ENCODE results near the gene P2RY11.

The P2RY11 gene

DNA sequence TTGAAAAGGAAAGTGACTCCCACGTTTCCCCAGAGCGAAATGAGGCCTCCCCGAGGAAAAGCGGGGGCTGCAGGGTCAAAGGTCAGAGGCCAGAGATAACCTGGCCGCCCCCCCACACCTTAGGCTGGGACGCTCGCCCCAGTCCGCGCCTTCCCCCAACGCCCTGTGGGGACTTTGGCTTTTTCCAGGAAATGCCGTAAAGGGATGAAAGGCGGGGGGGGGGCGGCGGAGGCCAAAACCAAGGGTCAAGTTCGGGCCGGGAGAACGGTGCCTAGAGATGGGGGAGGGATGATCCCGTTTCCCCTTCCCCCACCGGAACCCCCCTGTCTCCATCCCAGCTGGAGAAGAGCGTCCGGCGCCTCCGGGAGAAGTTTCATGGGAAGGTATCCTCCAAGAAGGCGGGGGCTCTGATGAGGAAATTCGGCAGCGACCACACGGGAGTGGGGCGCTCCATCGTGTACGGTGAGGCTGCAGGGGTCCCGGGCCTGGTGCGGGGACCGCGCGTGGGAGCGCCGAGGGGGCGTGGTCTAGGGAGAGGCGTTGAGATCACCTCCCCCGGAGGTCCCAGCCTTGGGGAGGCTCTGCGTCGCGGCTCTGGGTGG lies 24.8 kb upstream of the P2RY11 start:
- DNase-seq (ENCODE audit: low spot score), result peak; percentile 58
- TF ChIP-seq, protein P1, sequence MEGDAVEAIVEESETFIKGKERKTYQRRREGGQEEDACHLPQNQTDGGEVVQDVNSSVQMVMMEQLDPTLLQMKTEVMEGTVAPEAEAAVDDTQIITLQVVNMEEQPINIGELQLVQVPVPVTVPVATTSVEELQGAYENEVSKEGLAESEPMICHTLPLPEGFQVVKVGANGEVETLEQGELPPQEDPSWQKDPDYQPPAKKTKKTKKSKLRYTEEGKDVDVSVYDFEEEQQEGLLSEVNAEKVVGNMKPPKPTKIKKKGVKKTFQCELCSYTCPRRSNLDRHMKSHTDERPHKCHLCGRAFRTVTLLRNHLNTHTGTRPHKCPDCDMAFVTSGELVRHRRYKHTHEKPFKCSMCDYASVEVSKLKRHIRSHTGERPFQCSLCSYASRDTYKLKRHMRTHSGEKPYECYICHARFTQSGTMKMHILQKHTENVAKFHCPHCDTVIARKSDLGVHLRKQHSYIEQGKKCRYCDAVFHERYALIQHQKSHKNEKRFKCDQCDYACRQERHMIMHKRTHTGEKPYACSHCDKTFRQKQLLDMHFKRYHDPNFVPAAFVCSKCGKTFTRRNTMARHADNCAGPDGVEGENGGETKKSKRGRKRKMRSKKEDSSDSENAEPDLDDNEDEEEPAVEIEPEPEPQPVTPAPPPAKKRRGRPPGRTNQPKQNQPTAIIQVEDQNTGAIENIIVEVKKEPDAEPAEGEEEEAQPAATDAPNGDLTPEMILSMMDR (IDR thresholded peaks at IDR 0.05; ENCODE audit: borderline replicate concordance, control extremely low read depth, extremely low read depth, insufficient read depth, missing control alignments), result no peak
- in situ Hi-C loops (cut with MboI; ENCODE audit: low sequenced_read_pairs, unreplicated experiment), result no loop called here

DNA sequence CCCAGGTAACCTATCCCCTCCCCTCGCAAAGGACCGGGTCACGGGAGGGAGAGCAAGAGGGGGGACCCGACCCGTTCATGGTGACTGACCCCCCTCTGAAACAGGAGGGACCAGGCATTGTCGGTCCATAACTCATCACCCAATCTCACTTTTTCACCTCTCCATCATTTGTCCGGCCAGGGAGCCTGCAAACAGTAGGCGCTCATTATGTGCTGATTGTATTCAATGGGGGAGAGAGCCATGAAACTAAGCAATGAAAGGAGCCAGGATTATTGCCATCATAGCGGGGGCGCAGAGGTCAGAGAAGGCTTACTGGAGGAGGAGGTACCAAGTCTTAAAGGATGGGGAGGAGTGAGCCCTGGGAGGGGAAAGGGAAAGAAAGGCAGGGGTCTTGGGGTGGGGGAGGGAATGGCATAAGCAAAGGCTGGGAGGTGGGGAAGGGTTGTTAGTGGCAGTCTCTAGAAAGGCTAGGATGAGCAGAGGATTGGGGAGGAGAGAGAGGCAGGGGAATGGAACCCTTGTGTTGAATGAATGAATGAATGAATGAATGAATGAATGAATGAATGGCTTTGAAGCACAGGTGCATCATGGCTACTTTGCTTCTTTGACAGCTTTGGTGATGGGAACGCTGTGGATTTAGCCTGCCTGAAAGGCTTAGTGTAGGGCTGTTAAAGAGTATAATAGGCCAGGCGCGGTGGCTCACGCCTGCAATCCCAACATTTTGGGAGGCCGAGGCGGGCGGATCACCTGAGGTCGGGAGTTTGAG lies 24.0 kb upstream of the P2RY11 start:
- in situ Hi-C loops (cut with MboI; ENCODE audit: low sequenced_read_pairs, unreplicated experiment), result no loop called here
- DNase-seq (ENCODE audit: low spot score), result no peak
- TF ChIP-seq, protein P1 (IDR thresholded peaks at IDR 0.05; ENCODE audit: borderline replicate concordance, control extremely low read depth, extremely low read depth, insufficient read depth, missing control alignments), result no peak

DNA sequence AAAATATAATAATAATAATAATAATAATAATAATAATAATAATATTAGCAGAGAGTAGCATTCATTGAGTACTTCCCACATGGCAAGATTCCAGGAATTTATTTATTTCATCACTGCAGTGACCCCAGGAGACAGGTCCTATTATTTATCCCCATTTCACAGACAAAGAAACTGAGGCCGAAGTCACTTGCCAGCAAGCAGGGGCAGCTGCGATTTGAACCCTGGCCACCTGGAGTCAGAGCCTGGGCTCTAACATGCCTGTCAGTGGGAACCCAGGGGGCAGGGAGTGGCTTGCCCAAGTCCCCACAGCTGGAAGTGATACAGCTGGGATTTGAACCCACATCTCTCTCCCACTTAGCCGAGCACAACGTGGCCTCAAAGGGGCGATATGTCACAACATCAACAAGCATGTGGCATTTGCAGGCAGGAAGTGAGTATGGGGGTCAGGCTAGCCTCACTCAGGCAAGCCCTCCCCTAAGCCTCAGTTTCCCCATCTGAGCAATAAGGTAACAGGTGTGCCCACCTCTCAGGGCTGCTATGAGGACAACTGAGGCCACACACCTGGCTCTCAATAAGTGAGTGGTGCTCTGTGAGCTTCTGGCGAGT lies 22.4 kb upstream of the P2RY11 start:
- in situ Hi-C loops (cut with MboI; ENCODE audit: low sequenced_read_pairs, unreplicated experiment), result no loop called here
- no peak for DNase-seq (ENCODE audit: low spot score)
- TF ChIP-seq, protein P1 (IDR thresholded peaks at IDR 0.05; ENCODE audit: borderline replicate concordance, control extremely low read depth, extremely low read depth, insufficient read depth, missing control alignments), result no peak

DNA sequence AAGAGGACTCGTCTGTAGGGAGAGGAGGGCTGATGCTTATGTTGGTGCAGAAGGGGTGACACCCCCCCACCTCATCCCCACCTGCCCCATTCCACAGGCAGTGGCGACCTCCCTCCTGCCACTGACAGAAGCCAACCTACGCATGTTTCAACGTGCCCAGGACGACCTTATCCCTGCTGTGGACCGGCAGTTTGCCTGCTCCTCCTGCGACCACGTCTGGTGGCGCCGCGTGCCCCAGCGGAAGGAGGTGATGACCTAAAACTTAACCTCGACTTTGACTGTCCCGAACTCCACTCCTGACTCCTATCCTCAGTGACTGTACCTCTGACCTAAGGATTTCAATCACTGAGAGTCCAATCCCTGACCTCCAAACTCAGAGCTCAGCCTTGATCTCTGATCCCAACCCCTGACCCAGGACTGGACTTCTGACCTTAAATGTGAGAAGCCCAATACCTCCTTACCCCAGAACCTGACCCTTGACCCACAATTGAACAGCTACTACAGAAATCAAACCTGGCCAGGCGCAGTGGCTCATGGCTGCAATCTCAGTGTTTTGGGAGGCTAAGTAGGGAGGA lies 21.6 kb upstream of the P2RY11 start:
- DNase-seq (ENCODE audit: low spot score), result no peak
- TF ChIP-seq, protein P1 (IDR thresholded peaks at IDR 0.05; ENCODE audit: borderline replicate concordance, control extremely low read depth, extremely low read depth, insufficient read depth, missing control alignments), result no peak
- in situ Hi-C loops (cut with MboI; ENCODE audit: low sequenced_read_pairs, unreplicated experiment), result no loop called here

DNA sequence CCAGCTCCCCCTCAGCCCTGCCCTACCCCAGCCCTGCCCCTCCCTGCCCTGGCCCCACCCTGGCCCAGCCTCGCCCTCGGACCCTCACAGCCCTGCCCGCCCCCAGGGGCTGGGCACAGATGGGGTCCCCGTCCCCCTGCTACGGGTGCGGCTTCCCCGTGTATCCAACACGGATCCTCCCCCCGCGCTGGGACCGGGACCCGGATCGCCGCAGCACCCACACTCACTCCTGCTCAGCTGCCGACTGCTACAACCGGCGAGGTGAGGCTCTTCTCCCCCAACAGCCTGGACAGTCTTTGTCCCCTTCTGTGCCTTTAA lies 20.2 kb upstream of the P2RY11 start:
- in situ Hi-C loops (cut with MboI; ENCODE audit: low sequenced_read_pairs, unreplicated experiment), result no loop called here
- TF ChIP-seq, protein P1 (IDR thresholded peaks at IDR 0.05; ENCODE audit: borderline replicate concordance, control extremely low read depth, extremely low read depth, insufficient read depth, missing control alignments), result no peak
- DNase-seq (ENCODE audit: low spot score), result no peak

DNA sequence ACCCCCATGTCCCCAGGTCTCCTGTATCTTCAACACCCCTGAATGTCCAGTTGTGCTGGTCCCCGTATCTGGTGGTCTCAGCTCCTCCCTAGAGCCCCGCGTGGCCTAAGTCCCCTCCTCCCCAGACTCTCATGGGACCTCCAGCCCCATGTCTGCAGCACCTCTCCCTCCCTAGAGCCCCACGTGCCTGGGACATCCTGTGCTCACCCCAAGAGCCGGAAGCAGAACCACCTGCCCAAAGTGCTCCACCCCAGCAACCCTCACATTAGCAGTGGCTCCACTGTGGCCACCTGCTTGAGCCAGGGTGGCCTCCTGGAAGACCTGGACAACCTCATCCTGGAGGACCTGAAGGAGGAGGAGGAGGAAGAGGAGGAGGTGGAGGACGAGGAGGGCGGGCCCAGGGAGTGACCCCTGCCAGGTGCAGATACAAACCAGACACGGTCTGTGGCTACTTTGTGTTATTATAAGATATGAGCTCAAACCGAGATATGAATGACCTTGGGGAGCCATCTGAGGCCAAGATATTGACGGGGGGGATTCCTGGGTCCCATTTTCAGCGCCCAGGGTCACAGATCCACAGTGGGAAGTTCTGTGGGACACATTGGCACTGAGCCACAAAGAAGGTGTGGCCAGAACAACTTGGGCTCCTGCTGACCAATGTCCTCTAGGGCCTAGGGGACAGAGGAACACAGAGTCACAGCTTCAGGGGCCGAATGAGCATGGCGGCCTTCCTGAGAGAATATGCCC lies 19.4 kb upstream of the P2RY11 start:
- in situ Hi-C loops (cut with MboI; ENCODE audit: low sequenced_read_pairs, unreplicated experiment), result no loop called here
- TF ChIP-seq, protein P1 (IDR thresholded peaks at IDR 0.05; ENCODE audit: borderline replicate concordance, control extremely low read depth, extremely low read depth, insufficient read depth, missing control alignments), result no peak
- DNase-seq (ENCODE audit: low spot score), result no peak

Data from GM13976 (cell line).